IMR-90 (cell line): Measurements from ENCODE around the gene TRAPPC5. TPM values are rescaled to one million over a fixed set of nuclear protein-coding genes. Genes with fewer than 3 reads are reported as not detected.

Source experiments
- CEBPB ChIP-seq: IDR thresholded peaks from 2 replicates; pipeline ENCODE4 v1.6.1; 2012; ENCODE audit warnings: low read depth, low read length, improper control_type of control experiment
- CTCF ChIP-seq: conservative IDR thresholded peaks from 2 replicates; pipeline ENCODE4 v1.5.1; 2012; ENCODE audit warnings: mild to moderate bottlenecking, low read depth, low read length, improper control_type of control experiment
- NFE2L2 ChIP-seq: fragments of 150-350 bp; IDR thresholded peaks from 2 replicates; pipeline ENCODE4 v1.6.1; 2016; ENCODE audit warnings: low read depth, mild to moderate bottlenecking, low read length
- RCOR1 ChIP-seq: IDR thresholded peaks from 2 replicates; pipeline ENCODE4 v1.6.1; 2012; ENCODE audit warnings: mild to moderate bottlenecking, low read length, improper control_type of control experiment; ENCODE audit not compliant: insufficient replicate concordance
- polyA plus RNA-seq, 3 experiments: library from polyadenylated mRNA; depleted of rRNA; stranded (reverse); fragments of >200 nt; gene quantifications; 2 replicates each; pipeline ENCODE4 v1.2.3, GENCODE V29; 2012; ENCODE audit warnings: low replicate concordance in 1 of 3
- total RNA-seq: library from RNA; depleted of rRNA; stranded (reverse); fragments of >200 nt; gene quantifications from 2 replicates; pipeline ENCODE4 v1.2.3, GENCODE V29; 2012

Gene TRAPPC5
- total and polyA plus RNA-seq, 2 of the 4 experiments (the other 2 are of a cell fraction): 54.7 to 109 TPM

- TF ChIP-seq CTCF: peak; percentile 65
- no peak for TF ChIP-seq NFE2L2
- TF ChIP-seq CEBPB: peak; percentile 96
- TF ChIP-seq RCOR1: no peak
Observed at GRCh38 chr19:7681340-7682174, 924 bp downstream of the TRAPPC5 start (continued).
